ENCODE data around the gene DLK2. TPM values are rescaled to one million over a fixed set of nuclear protein-coding genes. Genes with fewer than 3 reads are reported as not detected.
"Not testable (repeated sequence)": the region's sequence is repeated elsewhere in the genome, so short reads cannot be mapped to it uniquely, and the experiment has no call there.

DLK2 gene
- 1.0 TPM for total RNA-seq
- long read RNA-seq, partial matches to known transcripts: 0 of 3 reads
- long read RNA-seq, other reads (novel, unspliced or antisense): 0 of 3 reads

- intact Hi-C loops (cut with DNase I): no loop called here
- ATAC-seq (ENCODE audit: poor library complexity): no peak
- DNase-seq: no peak
Observed at GRCh38 chr6:43455531-43456428, at the start of gene DLK2. Gene DLK2, minus strand, starts transcription at chr6:43455548. Its CDS starts 723 bp downstream, at chr6:43454825.

GRCh38 chr6:43503443-43503842 lies 48.1 kb upstream of the DLK2 start:
- no peak for ATAC-seq (ENCODE audit: poor library complexity)
- intact Hi-C loops (cut with DNase I): no loop called here
- no peak for DNase-seq

GRCh38 chr6:43502666-43503065 lies 47.3 kb upstream of the DLK2 start:
- intact Hi-C loops (cut with DNase I): no loop called here
- DNase-seq: no peak
- peak; percentile 61 for ATAC-seq (ENCODE audit: poor library complexity)

- ATAC-seq (ENCODE audit: poor library complexity) (no peak), DNase-seq (no peak)
- intact Hi-C loops (cut with DNase I): no loop called here
Observed at GRCh38 chr6:43500921-43501320, 45.6 kb upstream of the DLK2 start.

GRCh38 chr6:43499028-43499815 lies 43.9 kb upstream of the DLK2 start:
- DNase-seq: no peak
- no peak for ATAC-seq (ENCODE audit: poor library complexity)
- intact Hi-C loops (cut with DNase I): no loop called here

- ATAC-seq (ENCODE audit: poor library complexity); DNase-seq; intact Hi-C loops (cut with DNase I): not testable (repeated sequence)
Observed at GRCh38 chr6:43498291-43498690, 42.9 kb upstream of the DLK2 start.

- intact Hi-C loops (cut with DNase I): no loop called here
- ATAC-seq (ENCODE audit: poor library complexity) (no peak), DNase-seq (no peak)
Observed at GRCh38 chr6:43497689-43498088, 42.3 kb upstream of the DLK2 start.

GRCh38 chr6:43497129-43497396 lies 41.7 kb upstream of the DLK2 start:
- intact Hi-C loops (cut with DNase I): no loop called here
- DNase-seq: no peak
- ATAC-seq (ENCODE audit: poor library complexity): no peak

- no peak for DNase-seq
- ATAC-seq (ENCODE audit: poor library complexity): peak; percentile 28
- intact Hi-C loops (cut with DNase I): no loop called here
Observed at GRCh38 chr6:43496370-43497128, 41.2 kb upstream of the DLK2 start.

GRCh38 chr6:43495409-43495941 lies 40.1 kb upstream of the DLK2 start:
- no peak for ATAC-seq (ENCODE audit: poor library complexity)
- intact Hi-C loops (cut with DNase I): no loop called here
- DNase-seq: no peak

GRCh38 chr6:43494766-43495165 lies 39.4 kb upstream of the DLK2 start:
- intact Hi-C loops (cut with DNase I): no loop called here
- ATAC-seq (ENCODE audit: poor library complexity) (no peak), DNase-seq (no peak)

- ATAC-seq (ENCODE audit: poor library complexity): no peak
- intact Hi-C loops (cut with DNase I): no loop called here
Observed at GRCh38 chr6:43494321-43494720, 39.0 kb upstream of the DLK2 start.

GRCh38 chr6:43493833-43494232 lies 38.5 kb upstream of the DLK2 start:
- no peak for DNase-seq
- intact Hi-C loops (cut with DNase I): no loop called here
- no peak for ATAC-seq (ENCODE audit: poor library complexity)

More at GRCh38 chr6:43494321-43494720, 39.0 kb upstream of the DLK2 start:
- no peak for DNase-seq

GRCh38 chr6:43493230-43493629 lies 37.9 kb upstream of the DLK2 start:
- ATAC-seq (ENCODE audit: poor library complexity) (no peak), DNase-seq (no peak)
- intact Hi-C loops (cut with DNase I): no loop called here

- intact Hi-C loops (cut with DNase I): no loop called here
- ATAC-seq (ENCODE audit: poor library complexity): peak; percentile 20
- no peak for DNase-seq
Observed at GRCh38 chr6:43492673-43493072, 37.3 kb upstream of the DLK2 start.

- DNase-seq (peak; percentile 93), ATAC-seq (ENCODE audit: poor library complexity) (peak; percentile 83)
- intact Hi-C loops (cut with DNase I): no loop called here
Observed at GRCh38 chr6:43491750-43492661, 36.7 kb upstream of the DLK2 start.

- ATAC-seq (ENCODE audit: poor library complexity): no peak
- intact Hi-C loops (cut with DNase I): no loop called here
- DNase-seq: no peak
Observed at GRCh38 chr6:43490523-43490939, 35.2 kb upstream of the DLK2 start.

Data from Right ventricle myocardium superior (tissue), 1 donor.